Mesothelial cell of epicardium (in vitro differentiated cells): Measurements from ENCODE around the gene RPP21. TPM values are rescaled to one million over a fixed set of nuclear protein-coding genes. Genes with fewer than 3 reads are reported as not detected.
"Not testable (repeated sequence)": the region's sequence is repeated elsewhere in the genome, so short reads cannot be mapped to it uniquely, and the experiment has no call there.

Experiments used
- DNase-seq, 2 experiments: peaks; one replicate each; pipeline ENCODE4 v3.0.0; 2021; ENCODE audit warnings: low spot score in 2 of 2; ENCODE audit not compliant: unreplicated experiment in 2 of 2
- H3K27ac Mint-ChIP-seq: 2 replicates; pipeline ENCODE4 v1.8.0; 2021; ENCODE audit warnings: mixed read lengths
- H3K27me3 Mint-ChIP-seq: 2 replicates; pipeline ENCODE4 v1.8.0; 2021; ENCODE audit warnings: low read depth, mixed read lengths
- H3K36me3 Mint-ChIP-seq: 2 replicates; pipeline ENCODE4 v1.8.0; 2021; ENCODE audit warnings: mixed read lengths
- H3K4me1 Mint-ChIP-seq: 2 replicates; pipeline ENCODE4 v1.8.0; 2021; ENCODE audit warnings: mixed read lengths
- H3K4me3 Mint-ChIP-seq: 2 replicates; pipeline ENCODE4 v1.8.0; 2021; ENCODE audit warnings: mild to moderate bottlenecking, moderate library complexity, mixed read lengths
- H3K9me3 Mint-ChIP-seq: 2 replicates; pipeline ENCODE4 v1.8.0; 2021; ENCODE audit warnings: mixed read lengths
- CTCF ChIP-seq: fragments of 200-600 bp; sonication (generic); IDR thresholded peaks from one replicate; pipeline ENCODE4 v1.5.0; 2021; ENCODE audit warnings: antibody characterized with exemption; ENCODE audit not compliant: unreplicated experiment
- total RNA-seq: library from RNA; stranded (reverse); gene quantifications from 3 replicates; pipeline ENCODE4 v1.2.1, GENCODE V29; 2021

Gene RPP21
- total RNA-seq, 1 donor from 2014 or later: 48.1 TPM

GRCh38 chr6:30361661-30362060, 16.7 kb downstream of the RPP21 start:
- no peak for TF ChIP-seq CTCF
- no peak overlapping the region for H3K4me3 Mint-ChIP-seq
- no peak for DNase-seq
- H3K27ac Mint-ChIP-seq: no peak overlapping the region
- H3K9me3 Mint-ChIP-seq: peaks cover 4% of the 10 kb centered on the region
- peaks cover 7% of the 10 kb centered on the region for H3K4me1 Mint-ChIP-seq
- peaks cover 95% of the 10 kb centered on the region for H3K27me3 Mint-ChIP-seq
- H3K36me3 Mint-ChIP-seq: no peaks in the 10 kb centered on the region

- H3K27me3 Mint-ChIP-seq: peaks cover 88% of the 10 kb centered on the region
- H3K36me3 Mint-ChIP-seq: no peaks in the 10 kb centered on the region
These were observed 18.5 kb downstream of the RPP21 start for GRCh38 chr6:30363459-30363858.

GRCh38 chr6:30364591-30364990, 19.6 kb downstream of the RPP21 start:
- H3K4me3 Mint-ChIP-seq: no peak overlapping the region
- no peak for TF ChIP-seq CTCF
- H3K27me3 Mint-ChIP-seq: peaks cover 83% of the 10 kb centered on the region
- no peak overlapping the region for H3K27ac Mint-ChIP-seq
- DNase-seq: no peak
- no peaks in the 10 kb centered on the region for H3K4me1 Mint-ChIP-seq
- H3K9me3 Mint-ChIP-seq: peaks cover 10% of the 10 kb centered on the region
- H3K36me3 Mint-ChIP-seq: no peaks in the 10 kb centered on the region

More at GRCh38 chr6:30363459-30363858, 18.5 kb downstream of the RPP21 start:
- Mint-ChIP-seq H3K4me1 (no peaks in the 10 kb centered on the region), H3K27ac (no peak overlapping the region), H3K9me3 (peaks cover 6% of the 10 kb centered on the region), H3K4me3 (no peak overlapping the region)
- TF ChIP-seq CTCF: no peak
- no peak for DNase-seq

- H3K4me1 Mint-ChIP-seq, H3K9me3 Mint-ChIP-seq, H3K36me3 Mint-ChIP-seq, H3K27ac Mint-ChIP-seq, H3K4me3 Mint-ChIP-seq, DNase-seq: not testable (repeated sequence)
- peaks cover 67% of the 10 kb centered on the region for H3K27me3 Mint-ChIP-seq
These were observed 24.3 kb downstream of the RPP21 start for GRCh38 chr6:30369280-30369679.

- Mint-ChIP-seq H3K4me3 (no peak overlapping the region), H3K36me3 (no peaks in the 10 kb centered on the region), H3K27ac (no peak overlapping the region), H3K9me3 (no peaks in the 10 kb centered on the region), H3K4me1 (no peaks in the 10 kb centered on the region), H3K27me3 (peaks cover 69% of the 10 kb centered on the region)
- DNase-seq: no peak
- no peak for TF ChIP-seq CTCF
These were observed 33.5 kb downstream of the RPP21 start for GRCh38 chr6:30378290-30378937.

GRCh38 chr6:30380464-30380863, 35.5 kb downstream of the RPP21 start:
- Mint-ChIP-seq H3K27me3 (peaks cover 72% of the 10 kb centered on the region), H3K36me3 (no peaks in the 10 kb centered on the region), H3K9me3 (no peaks in the 10 kb centered on the region), H3K27ac (no peak overlapping the region), H3K4me1 (no peaks in the 10 kb centered on the region), H3K4me3 (no peak overlapping the region)
- DNase-seq: no peak
- TF ChIP-seq CTCF: no peak
